ENCODE measurements around the gene CDH4.

CDH4 gene

DNA sequence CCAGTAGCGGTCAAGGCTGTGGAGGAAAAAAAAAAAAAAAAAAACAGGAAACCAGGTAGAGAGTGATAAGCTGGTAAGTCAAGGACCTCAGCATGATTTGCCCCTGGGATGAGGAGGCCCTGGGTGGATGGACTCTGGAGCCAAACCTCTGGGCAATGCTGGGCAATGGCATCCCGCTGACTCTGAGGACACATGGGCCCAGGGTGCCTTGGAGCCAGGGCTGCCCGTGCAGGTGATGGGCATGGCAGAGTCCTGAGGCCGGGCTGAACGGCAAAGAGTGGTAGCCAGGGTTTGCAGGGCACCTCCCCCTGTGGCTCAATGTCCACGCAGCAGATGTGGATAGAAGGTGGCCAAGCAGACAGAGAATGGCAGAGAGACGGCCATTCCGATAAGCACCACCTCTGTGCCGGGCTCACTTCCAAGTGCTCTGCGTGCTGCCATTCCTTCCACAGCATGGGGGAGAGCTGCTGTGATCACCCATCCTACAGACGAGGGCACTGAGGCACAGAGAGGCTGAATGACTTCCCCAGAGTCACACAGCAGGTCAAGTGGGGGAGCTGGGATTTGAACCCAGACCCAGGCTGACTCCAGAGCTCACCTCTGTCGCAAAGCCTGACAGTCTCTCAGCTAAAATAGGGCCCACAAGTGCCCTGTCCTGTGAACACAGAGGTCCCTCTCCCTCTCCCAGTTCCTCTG is 353.9 kb downstream of the CDH4 start:
- no peak for DNase-seq (ENCODE audit: low spot score)

DNA sequence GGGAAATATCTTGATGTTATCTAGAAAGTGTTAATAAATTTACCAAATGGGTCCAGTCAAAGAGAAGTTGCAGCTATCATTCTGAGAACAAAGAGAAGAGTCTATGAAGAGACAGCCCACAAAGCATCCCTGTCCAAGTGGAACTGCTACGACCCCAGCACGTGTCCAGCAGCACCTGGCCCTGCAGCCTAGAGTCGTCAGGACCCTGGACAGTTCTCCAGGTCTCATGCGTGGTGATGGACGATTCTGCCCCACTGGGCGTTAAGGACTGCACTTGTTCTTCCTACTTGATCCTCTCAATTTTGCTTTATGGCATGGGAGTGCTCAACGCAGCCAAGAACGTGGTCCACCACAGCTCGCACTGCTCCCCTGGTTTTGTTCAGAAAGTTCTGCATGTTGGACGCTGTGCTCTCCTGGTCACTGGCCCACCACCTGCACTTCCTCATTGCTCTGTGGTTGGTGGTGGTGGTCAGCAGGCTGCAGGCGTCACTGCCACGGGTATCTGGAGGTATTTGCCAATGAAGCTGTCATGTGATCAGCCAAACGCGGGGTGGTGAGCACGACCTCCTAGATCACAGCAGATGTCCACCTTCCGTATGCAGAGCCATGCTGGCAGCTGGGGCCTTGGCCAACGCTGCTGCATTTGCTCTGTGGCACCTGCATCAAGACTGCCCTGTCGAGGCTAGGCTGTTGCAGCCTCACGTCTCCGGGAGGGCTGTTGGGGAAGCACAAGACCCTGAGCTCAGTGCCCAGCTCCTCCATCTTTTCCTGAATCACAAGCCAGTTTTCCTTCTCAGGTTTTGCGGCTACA is 356.4 kb downstream of the CDH4 start:
- DNase-seq (ENCODE audit: low spot score) = no peak

DNA sequence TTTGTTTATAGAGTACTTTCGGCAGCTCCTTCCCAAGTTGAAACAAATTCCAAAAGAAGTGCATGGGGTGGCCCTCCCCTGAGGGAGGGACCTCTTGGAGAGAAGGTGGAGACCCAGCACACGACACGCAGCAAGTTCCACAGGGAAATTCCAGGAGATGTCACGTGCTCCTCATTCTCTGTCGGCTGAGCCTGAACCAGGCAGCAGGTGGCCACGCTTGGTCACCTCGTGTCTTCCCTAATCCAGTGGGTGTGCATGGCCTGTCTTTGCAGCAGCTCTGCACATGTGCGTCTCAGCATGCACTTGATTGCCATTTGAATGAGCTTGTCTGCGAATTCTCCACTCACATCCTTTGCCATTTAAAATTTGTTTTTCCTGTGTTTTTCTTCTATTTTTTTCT is 357.4 kb downstream of the CDH4 start:
- no peak for DNase-seq (ENCODE audit: low spot score)

DNA sequence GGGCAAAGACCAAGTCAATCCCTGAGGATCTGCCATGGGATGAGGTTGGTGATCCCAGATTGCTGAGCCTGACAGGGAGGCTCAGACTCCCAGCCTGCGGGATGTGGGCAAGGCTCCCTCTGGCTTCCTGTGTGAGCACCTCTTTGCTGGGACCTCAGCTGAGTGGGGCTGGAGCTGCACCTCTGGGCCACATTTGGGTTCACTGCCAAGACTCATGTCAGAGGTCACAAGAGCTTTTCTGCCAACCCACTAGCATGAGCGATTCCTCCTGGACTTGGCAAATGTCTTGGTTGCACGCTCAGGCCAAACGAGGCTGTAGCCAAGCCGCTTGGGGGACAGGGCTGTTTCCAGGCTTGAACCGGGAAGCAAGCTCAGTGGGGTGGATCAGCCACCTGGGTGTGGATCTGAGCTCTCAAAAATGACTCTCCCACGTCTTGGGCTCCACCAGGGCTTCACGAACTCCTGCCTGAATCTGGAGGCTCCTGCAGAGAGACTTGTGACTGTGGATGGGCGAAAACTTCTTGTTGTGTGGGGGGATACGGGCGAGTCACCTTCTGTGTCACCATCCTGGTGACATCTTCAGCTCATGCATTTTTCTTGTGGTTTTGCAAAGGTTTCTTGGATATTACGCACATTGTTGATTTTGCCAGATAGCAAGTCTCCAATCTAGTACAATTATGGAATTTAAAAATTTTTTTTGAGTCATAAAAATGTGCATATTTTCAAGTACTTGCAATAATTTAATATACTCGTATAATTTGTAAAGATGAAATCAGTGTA is 359.5 kb downstream of the CDH4 start:
- no peak for DNase-seq (ENCODE audit: low spot score)

DNA sequence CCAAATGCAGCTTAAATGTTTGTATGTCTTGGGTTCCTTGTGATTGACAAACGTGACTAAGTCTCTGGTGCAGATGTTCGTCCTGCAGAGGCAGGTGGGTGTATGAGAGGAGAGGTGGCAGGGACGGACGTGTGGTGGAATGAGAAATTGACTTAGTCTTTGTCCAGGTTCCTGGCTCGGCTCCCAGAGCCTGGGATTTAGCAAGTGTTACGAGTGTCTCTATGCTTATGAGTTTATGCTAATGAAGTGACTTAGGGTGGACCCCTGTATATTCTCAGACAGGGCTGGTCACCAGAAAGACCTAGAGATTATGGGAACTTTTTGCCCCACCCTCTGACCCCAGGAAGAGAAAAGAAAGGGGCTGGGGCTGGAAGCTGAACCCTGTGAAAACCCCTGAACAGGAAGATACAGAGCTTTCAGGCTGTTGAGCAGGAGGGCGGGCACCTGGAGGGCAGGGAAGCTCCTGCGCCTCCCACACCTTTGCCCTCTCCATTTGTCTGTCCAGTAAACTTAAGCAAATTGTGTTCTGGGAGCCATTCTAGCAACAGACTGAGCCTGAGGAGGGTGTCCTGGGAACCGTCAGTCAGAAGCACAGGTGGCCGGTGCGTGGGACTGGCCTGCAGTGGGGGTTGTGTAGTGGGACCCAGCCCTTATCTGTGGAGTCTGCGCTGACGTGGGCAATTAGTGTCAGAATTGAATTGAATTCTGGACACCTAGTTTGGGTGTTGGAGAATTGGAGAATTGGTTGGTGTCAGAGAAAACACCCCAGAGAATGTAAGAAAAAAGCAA is 362.1 kb downstream of the CDH4 start:
- no peak for DNase-seq (ENCODE audit: low spot score)

DNA sequence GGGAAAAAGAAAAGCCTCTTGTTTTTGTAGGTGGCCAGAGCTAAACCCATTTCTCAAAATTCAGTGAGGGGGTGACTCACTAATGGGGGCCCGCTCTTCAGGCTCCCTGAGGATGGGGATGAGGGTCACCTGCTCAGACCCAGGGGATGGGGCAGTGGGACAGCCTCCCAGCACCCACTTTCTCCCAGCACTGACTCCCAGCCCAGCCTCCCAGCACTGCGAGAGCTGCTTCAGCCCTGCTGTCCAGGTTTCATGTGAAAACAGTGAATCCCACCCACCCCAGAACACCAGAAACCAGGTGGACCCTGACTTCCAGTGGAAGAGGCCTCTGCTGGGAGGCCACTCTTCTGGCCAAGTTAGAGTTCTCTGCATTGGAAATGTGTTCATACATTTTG is 362.6 kb downstream of the CDH4 start:
- no peak for DNase-seq (ENCODE audit: low spot score)

DNA sequence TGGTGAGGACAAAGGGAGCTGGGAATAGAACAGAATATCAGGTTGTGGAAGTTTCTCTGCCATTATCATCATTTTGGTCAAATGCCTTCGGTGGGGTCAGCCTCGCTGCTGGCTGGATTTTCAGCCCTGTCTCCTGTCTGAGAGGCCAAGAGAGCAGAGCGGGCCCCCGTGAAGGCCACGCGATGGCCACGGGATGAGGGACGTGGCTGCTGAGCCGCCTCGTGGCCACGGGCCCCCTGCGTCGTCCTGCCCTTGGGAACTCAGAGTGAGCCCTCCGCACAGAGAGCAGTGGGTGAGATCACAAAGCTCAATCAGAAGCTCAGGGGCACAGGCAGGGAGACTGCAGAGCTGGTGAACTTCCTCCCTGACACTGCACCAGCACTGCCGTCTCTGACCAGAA is 363.7 kb downstream of the CDH4 start:
- DNase-seq (ENCODE audit: low spot score) = no peak

DNA sequence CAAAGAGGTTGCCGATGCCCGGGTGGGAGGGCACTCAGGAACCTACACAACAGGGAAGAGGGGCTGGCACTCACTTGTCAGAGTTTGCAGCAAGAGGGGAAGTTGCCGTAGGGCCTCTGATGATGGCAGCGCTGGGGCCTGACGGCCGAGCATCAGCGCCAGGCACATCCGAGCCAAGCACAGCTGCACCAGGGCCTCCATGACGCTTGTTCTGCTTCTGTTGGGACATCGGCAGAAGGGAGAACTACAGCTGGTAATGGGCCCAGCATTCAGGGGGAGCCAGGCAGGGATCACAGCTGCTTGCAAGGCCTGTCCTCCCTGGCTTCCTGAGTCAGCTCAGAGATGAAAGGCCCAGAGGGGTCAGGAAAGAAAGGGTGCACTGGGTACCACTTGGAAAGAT is 367.7 kb downstream of the CDH4 start:
- DNase-seq (ENCODE audit: low spot score) = no peak

DNA sequence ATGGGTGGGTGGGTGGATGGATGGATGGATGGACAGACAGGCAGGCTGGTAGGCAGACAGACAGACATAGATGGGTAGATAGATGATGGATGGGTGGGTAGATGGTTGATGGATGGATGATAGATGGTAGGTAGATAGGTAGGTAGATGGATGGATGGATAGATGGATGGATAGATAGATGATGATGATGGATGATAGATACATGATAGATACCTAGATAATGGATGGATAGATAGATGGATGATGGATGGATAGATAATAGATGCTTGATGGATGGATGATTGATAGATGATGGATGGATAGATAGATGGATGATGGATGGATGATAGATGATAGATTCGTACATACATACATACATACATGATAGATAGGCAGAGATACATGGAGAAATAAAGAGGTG is 368.1 kb downstream of the CDH4 start:
- no peak for DNase-seq (ENCODE audit: low spot score)

DNA sequence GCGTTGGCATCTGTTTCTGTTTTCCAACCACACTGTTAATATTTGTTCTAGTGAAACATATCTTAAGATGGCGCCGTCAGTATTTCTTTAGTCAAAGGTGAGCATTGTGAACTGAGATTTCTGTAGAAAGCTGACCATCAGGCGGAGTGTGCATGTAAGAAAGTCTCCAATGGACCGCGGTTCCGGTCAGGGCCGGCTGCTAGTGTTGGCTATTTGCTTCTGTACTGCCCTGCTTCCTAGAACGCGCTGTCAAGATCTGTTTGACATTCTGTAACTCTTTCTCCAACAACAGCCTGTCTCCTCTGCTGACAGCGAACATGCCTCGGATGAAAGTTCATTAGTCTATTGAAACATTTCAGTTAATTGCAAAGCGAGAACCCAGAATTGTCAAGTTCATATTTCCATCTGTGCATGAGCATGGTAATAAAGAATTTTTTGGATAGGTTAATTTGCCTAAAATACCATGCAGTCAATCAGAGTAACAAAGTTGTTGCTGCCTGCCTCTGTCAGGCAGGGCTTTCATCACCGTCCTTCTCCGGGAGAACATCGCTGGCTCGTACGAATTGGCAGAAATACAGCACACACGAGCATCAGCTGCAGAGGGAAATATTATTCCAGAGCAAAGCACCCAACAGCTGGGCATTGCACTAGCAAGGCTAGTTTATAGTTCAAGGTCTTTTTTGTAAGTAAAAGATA is 369.1 kb downstream of the CDH4 start:
- DNase-seq (ENCODE audit: low spot score) = no peak

DNA sequence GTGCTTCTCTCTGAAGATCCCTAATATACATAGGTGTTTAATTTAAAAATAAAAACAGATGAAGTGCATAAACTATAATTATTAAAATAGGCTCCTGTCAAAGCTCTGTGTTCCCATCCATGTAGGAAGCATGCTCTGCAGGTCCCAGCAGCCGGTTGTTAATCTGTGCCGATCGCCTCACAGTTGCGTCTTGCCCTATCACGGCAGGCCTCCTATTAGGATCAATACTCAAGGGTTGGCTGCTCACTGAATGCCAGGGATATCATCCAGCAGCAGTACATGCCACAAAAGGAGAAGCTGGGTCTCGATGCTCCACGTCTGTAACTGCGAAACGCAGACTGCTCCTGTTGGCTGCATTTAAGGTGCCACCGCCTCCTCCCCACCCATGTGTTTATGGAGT is 369.8 kb downstream of the CDH4 start:
- DNase-seq (ENCODE audit: low spot score) = no peak

DNA sequence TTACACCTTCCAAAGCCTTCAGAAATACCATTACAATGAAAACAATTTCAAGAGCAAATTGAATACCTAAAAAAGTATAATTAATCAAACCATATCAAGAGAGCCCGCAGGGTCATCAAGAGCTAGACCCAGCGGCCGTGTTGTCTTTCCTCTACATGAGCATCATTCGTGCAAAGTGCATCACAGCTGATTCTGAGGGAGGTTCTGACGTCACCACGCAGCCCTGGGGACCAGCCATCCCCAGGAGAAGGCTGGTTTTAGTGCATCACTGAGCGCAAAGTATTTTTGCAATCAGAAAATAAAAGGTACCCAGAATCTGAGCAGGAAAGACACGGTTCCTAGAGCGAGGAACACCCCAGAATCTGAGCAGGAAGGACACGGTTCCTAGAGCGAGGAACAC is 371.4 kb downstream of the CDH4 start:
- DNase-seq (ENCODE audit: low spot score) = no peak

DNA sequence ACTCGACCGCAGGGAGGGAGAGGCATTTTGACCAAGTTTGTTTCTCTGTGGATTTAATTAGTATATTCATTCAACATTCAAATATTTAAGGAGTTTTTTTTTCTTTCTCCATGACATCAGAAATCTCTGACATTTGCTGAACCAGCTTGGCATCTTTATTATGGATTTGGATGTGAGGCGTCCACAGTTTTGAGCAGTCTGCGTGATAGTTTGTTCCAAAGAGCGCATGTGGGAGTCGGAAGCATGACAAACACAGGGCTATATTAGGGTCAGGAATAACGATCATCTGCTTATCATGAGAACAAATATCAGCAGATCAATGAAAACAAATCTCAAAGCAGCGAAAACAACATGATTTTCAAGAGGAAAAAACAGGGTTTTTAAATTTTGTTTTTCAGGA is 373.2 kb downstream of the CDH4 start:
- no peak for DNase-seq (ENCODE audit: low spot score)

DNA sequence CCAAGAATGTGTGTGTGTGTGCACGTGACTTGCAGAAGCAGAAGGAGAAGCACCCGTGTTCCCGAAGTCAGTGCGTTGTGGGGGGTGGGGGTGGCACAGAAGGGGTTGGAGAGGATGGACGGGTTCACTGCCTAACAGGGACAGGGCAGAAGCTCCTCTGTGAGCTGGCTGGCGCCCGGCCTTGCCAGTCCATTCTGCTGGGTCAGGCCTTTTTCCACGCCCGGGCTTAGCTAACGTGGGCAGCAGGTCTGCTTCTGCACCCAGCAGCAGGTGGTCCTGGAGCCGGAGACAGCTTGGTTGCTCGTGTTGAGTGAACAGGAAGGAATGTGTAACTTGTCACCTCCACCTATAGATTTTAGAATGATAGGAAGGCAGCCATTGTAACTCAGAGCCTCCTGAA is 374.4 kb downstream of the CDH4 start:
- DNase-seq (ENCODE audit: low spot score) = no peak

DNA sequence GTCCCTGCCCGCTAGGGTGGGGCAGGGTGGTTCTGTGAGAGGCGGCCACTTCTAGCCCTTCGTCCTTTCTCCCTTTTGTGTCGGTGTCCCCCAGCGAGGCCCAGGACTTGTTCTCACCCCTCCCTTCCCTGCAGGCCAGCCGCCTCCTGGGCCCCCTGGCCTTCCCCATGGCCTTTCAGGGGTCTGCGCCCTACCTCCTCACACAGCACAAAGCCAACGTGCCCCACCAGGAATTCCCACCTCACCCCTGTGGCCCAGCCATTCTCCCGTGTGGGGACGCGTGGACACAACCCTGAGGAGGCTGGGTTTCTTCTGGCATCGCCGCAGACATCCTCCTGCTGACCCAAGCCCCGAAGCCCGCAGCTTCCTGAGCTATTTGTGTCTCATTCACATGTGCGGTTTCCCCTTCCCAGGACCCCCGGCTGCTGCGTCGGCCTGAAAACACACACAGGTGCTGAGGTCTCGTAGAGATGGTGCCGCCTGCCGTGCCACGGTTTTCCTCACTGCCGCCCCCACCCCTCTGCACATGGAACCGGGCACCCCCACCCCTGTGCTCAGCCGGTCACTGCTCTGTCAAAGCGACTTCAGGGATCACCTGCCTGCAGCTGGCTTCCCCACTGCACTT is 375.8 kb downstream of the CDH4 start:
- DNase-seq (ENCODE audit: low spot score) = no peak

DNA sequence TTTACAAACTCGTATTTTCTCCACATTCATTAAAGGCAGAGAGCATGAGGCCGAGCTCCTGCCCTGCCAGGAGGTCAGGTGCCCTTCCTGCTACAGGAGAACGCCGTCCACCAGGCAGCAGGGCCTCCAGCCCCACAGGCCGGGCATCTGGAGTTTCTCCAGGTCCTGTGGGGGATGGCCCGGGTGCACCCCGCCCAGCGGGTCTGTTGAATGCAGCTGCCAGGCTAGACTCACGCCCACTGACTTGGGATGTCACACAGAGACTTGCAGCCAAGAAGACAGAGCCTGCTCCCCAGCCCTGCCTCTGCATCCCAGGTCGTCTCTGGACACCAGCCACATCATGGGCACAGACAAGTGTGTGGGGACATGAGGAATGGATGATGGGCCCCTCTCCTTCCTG is 376.4 kb downstream of the CDH4 start:
- DNase-seq (ENCODE audit: low spot score) = no peak

DNA sequence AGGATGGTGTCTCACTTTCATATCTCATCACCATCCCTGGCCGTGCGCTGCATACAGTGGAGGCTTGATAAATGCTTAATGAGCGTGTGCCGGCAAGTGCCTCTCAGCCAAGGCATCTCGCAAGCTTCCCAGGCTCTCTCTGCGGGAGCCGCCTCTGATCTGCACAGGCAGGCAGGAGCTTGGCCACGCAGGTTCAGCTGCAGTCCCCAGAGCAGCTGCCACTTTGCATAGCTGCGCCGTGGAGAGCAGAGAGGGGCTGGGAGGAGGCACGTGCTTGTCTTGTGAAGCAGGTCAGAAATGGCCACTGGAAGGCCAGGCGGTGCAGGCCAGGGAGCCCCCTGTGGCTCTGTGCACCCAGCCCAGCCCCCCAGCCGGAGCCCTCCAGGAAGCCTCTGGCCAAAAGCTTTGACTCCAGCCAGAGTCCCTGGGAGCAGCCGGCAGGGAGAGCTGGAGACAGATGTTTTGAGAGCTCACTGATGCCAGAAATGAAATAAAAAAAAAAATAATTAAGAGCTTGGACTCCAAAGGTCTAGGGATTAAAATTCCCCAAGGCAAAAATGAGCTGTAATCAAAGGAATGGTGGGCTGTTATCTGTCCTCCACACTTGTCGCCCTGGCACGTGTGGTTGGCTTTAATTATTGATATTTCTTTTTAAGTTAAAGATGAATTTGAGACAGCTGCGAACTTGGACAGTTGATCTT is 377.0 kb downstream of the CDH4 start:
- DNase-seq (ENCODE audit: low spot score) = no peak

DNA sequence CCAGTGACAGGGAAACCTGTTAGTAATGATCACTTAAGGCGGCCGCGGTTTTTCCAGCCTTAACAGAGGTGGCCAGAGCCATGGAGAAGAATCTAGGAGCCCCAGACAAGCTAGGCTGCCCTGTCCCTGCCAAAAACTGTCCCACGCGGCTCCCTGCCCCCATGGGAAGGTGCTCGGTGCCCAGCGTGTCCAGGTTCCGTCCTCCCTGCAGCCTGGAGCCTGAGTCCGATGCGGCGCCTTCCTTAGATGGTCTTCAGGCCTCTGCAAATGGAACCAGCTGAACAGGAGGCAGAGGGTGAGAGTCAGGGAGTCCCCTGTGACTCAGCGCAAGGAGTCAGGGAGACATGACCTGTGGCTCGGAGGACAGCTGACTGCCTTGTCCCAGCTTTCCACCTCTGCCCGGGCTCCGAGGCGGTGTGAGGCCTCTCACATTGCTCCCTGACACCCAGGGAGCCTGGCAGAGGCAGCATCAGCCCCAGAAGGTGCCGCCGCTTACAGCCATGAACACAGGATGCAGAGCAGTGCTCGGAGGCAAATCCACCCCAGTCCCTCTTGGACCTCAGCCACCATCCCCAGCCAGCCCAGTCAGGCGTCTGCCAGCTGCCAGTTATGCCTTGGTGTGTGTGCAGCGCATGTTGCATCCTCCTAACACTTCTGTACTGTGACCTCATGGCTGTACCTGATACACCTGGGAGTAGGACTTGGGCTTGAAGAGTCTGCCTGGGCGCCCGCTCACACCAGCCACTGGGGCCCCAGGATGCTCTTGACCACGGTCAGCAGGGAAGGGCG is 377.7 kb downstream of the CDH4 start:
- DNase-seq (ENCODE audit: low spot score) = no peak

DNA sequence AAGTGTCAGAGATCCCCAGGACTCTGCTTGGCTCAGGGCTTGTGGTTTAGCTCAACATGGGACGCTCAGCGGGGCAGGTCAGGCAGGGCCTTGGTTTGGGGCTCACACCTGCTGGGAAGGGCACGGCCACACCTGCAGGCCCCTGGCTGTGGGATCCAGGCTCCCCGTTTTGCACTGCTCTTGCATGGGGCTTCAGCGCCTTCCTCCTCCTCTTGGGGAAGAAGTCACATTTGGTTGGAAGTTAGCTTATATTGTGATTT is 378.3 kb downstream of the CDH4 start:
- no peak for DNase-seq (ENCODE audit: low spot score)

DNA sequence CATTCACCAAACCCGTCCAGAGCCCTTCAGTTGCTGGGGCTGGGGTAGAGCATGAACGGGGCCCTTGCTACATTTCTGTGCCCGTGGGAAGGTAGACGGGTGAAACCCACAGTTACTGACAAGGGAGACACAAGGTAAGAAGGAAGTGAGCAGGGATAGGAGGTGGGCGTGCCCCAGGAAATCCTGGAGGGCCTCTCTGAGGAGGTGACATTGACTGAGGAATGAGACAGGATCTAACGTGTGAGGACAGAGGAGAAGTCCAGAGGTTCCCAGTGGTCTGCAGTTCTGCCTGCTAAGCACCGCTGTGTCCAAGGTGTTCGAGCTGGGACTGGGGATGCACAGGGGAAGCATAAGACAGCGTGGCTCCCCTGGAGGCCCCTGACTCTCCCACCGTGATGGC is 378.8 kb downstream of the CDH4 start:
- DNase-seq (ENCODE audit: low spot score) = no peak
